Common myeloid progenitor, CD34-positive (primary cell): ENCODE results near the gene RHEBL1.
"Not testable (repeated sequence)": the region's sequence is repeated elsewhere in the genome, so short reads cannot be mapped to it uniquely, and the experiment has no call there.

Experiments used
- CTCF ChIA-PET: fragments of 350-600 bp; sonication (Branson Sonifier 250); formaldehyde crosslinking; loops from one replicate; lab custom pipeline; 2021; ENCODE audit warnings: antibody characterized with exemption; lab: Charles Lee
- POLR2A ChIA-PET: fragments of 350-600 bp; sonication (Branson Sonifier 250); formaldehyde crosslinking; loops from one replicate; lab custom pipeline; 2021; ENCODE audit warnings: antibody characterized with exemption; lab: Charles Lee
- DNase-seq, 3 donors: peaks; one replicate each; pipeline versions ENCODE4 v3.0.0 to v3.0.0-alpha.2; 2013
- H3K27ac ChIP-seq, 2 experiments: 1 replicate in 1 of 2; 2 replicates in 1 of 2; pipeline ENCODE4 v1.7.0; 2013; ENCODE audit warnings: inconsistent platforms in 2 of 2, low read length in 2 of 2, mild to moderate bottlenecking in 2 of 2, low read depth in 1 of 2, moderate library complexity in 1 of 2; ENCODE audit not compliant: severe bottlenecking in 2 of 2, insufficient read depth in 1 of 2, poor library complexity in 1 of 2
- H3K27me3 ChIP-seq, 5 experiments: replicated peaks in 2 of 5; 1 replicate in 3 of 5; 2 replicates in 2 of 5; pipeline versions ENCODE4 v1.6.1 to v1.7.0; 2013; ENCODE audit warnings: low read length in 4 of 5, mild to moderate bottlenecking in 2 of 5, moderate library complexity in 2 of 5, inconsistent platforms in 1 of 5; ENCODE audit not compliant: insufficient read depth in 5 of 5, control insufficient read depth in 4 of 5
- H3K36me3 ChIP-seq, 4 experiments: 1 replicate in 2 of 4; 2 replicates in 2 of 4; pipeline versions ENCODE4 v1.6.1 to v1.7.0; 2013; ENCODE audit warnings: low read length in 3 of 4, control low read depth in 1 of 4, mild to moderate bottlenecking in 1 of 4; ENCODE audit not compliant: control insufficient read depth in 4 of 4, insufficient read depth in 4 of 4
- H3K4me1 ChIP-seq, 4 experiments: 1 replicate in 3 of 4; 2 replicates in 1 of 4; pipeline versions ENCODE4 v1.6.1 to v1.7.1; 2013; ENCODE audit warnings: low read length in 3 of 4, mild to moderate bottlenecking in 3 of 4, control low read depth in 1 of 4, inconsistent platforms in 1 of 4, moderate library complexity in 1 of 4; ENCODE audit not compliant: control insufficient read depth in 4 of 4, insufficient read depth in 4 of 4; ENCODE audit errors: control extremely low read depth in 1 of 4
- H3K4me3 ChIP-seq, 7 experiments: 1 replicate in 4 of 7; 2 replicates in 3 of 7; pipeline versions ENCODE4 v1.5.1 to v1.7.0; 2013; ENCODE audit warnings: mild to moderate bottlenecking in 7 of 7, low read length in 6 of 7, moderate library complexity in 6 of 7, inconsistent platforms in 2 of 7, low read depth in 2 of 7, control low read depth in 1 of 7; ENCODE audit not compliant: insufficient read depth in 4 of 7, control insufficient read depth in 1 of 7; ENCODE audit errors: extremely low read depth in 1 of 7
- H3K9me3 ChIP-seq, 5 experiments: 1 replicate in 4 of 5; 2 replicates in 1 of 5; pipeline versions ENCODE4 v1.6.1 to v1.7.1; 2013; ENCODE audit warnings: low read length in 4 of 5, mild to moderate bottlenecking in 2 of 5, inconsistent platforms in 1 of 5, low read depth in 1 of 5, moderate library complexity in 1 of 5; ENCODE audit not compliant: control insufficient read depth in 4 of 5, insufficient read depth in 2 of 5; ENCODE audit errors: control extremely low read depth in 1 of 5
- WGBS: methylation state at CpG from one replicate; pipeline ENCODE4 v1.1.5; 2013; ENCODE audit not compliant: insufficient coverage; 5-methylcytosine and 5-hydroxymethylcytosine counted together

The RHEBL1 gene

DNA sequence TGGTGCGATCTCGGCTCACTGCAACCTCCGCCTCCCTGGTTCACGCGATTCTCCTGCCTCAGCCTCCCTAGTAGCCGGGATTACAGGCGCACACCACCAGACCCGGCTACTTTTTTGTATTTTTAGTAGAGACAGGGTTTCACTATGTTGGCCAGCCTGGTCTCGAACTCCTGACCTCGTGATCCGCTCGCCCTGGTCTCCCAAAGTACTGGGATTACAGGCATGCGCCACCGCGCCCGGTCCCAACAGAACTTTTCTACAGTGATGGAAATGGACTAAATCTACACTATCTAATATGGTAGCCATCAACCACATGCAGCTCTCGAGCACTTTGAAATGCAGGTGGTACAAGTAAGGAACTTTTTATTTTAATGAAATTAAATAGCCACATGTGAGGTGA lies 7.9 kb downstream of the RHEBL1 start:
- Histone ChIP-seq H3K4me3 (peak overlapping the region in 1 of 7 experiments; percentile 95), H3K4me1 (peaks cover 16 to 39% (median 33%) of the 10 kb centered on the region in 4 experiments), H3K36me3 (peaks cover 0 to 20% (median 0%) of the 10 kb centered on the region in 4 experiments)
- H3K27me3 ChIP-seq, H3K27ac ChIP-seq, DNase-seq, H3K9me3 ChIP-seq, POLR2A ChIA-PET: not testable (repeated sequence)
- WGBS: 98% methylated on average over 14 of the region's 17 CpGs
- CTCF ChIA-PET: interaction anchor here (1.2 to 15.0 kb wide), 4 partner anchors 20 to 68 kb away, joined by 3 to 326 read pairs (median 145); partner anchors contain the start of genes DHH and LMBR1L

- H3K27ac ChIP-seq: peak overlapping the region; percentile 95 to 99
- H3K27me3 ChIP-seq: no peaks in the 10 kb centered on the region
- 8% methylated on average over 14 of the region's 16 CpGs for WGBS
- H3K4me3 ChIP-seq: peak overlapping the region; percentile 89 to 98 (median 95)
- H3K4me1 ChIP-seq: peaks cover 23 to 47% (median 40%) of the 10 kb centered on the region in 4 experiments
- POLR2A ChIA-PET: no interaction called here
- H3K9me3 ChIP-seq: no peaks in the 10 kb centered on the region
- no peak for DNase-seq
- CTCF ChIA-PET: interaction anchor here (12.7 to 15.0 kb wide), 2 partner anchors 21 to 40 kb away, joined by 285 to 326 read pairs; partner anchors contain the start of genes DHH and LMBR1L
- peaks cover 0 to 15% (median 0%) of the 10 kb centered on the region in 4 experiments for H3K36me3 ChIP-seq
Measured at GRCh38 chr12:49061157-49061650, 8.6 kb downstream of the RHEBL1 start.

DNA sequence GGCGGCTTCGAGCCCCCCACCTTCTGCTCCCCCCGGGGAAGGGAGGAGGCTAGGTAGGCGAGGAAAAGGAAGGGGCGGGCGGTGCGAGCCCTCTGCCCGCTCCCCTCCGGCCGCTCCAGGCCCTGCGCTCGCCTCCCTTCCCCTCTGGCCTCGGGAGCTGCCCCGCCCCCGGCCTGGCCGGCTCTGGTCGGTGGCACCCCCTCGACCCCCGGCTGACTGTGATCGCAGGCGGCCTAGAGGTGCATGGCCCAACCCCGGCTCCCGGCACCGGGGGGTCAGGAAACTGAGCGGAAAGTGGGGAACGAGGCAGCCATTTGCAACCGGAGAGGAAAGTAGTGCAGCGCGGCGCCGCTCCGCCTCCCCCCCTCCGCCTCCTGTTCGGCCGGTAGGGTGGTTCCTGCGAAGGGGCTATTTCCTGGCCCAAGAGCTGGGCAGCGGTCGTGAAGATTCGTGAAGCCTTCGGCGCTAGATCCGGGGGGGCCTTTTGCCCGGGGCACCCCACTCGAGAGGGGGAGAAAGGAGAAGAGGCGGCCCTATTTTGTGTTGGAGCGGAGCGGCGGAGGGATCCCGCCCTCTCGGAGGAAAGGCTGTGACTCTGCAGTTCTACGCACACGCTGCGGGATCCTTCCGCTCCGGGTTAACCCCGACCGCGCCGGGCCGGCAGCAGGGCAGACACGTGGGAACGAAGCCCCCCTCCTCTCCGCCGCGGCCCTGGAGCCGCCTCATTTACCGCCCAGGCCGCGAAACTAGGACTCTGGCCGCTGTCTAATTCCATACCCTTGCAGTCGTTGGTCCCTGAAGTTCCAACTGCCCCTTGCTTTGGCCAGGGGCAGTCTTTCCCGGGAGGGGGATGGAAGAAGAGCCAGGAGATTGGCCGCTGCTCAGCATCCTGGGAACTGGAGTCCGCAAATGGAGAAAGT lies 9.3 kb downstream of the RHEBL1 start, which contains the start of gene KMT2D:
TSS of gene KMT2D (minus strand) at position 558 of the 920 bp plus-strand sequence. CDS start 5,470 bp downstream, outside the sequence.
- peak within 1 kb of the TSS; percentile 89 to 98 (median 95) for H3K4me3 ChIP-seq
- peaks cover 0 to 10% (median 0%) of the 10 kb centered on the region in 4 experiments for H3K36me3 ChIP-seq
- ChIA-PET CTCF (interaction anchor here (2.4 to 2.6 kb wide), 2 partner anchors 7 to 17 kb away, joined by 6 to 10 read pairs; no protein-coding TSS in a partner anchor), POLR2A (interaction anchor here (0.5 to 0.6 kb wide), 3 partner anchors 71 to 175 kb away, joined by 3 to 4 read pairs (median 4); no protein-coding TSS in a partner anchor)
- peak within 1 kb of the TSS; percentile 95 to 99 for H3K27ac ChIP-seq
- H3K4me1 ChIP-seq: peaks cover 29 to 54% (median 47%) of the 10 kb centered on the region in 4 experiments
- peak; percentile 97 to 99 (median 98) for DNase-seq
- H3K9me3 ChIP-seq: no peaks in the 10 kb centered on the region
- H3K27me3 ChIP-seq: no peaks in the 10 kb centered on the region
- WGBS: 0% methylated on average over 60 of the region's 74 CpGs

- no peaks in the 10 kb centered on the region for H3K27me3 ChIP-seq
- peak in 2 of 3 donors; percentile 26 to 46 for DNase-seq
- ChIA-PET POLR2A (interaction anchor here (0.6 to 1.0 kb wide), 2 partner anchors 140 to 176 kb away, joined by 3 to 4 read pairs; no protein-coding TSS in a partner anchor), CTCF (interaction anchor here (1.5 to 2.6 kb wide), 8 partner anchors 8 to 123 kb away, joined by 4 to 10 read pairs (median 5); no protein-coding TSS in a partner anchor)
- peaks cover 31 to 57% (median 51%) of the 10 kb centered on the region in 4 experiments for H3K4me1 ChIP-seq
- H3K36me3 ChIP-seq: peaks cover 0 to 11% (median 4%) of the 10 kb centered on the region in 4 experiments
- no peaks in the 10 kb centered on the region for H3K9me3 ChIP-seq
- WGBS: under 1% methylated on average over 49 of the region's 70 CpGs
- H3K4me3 ChIP-seq: peak overlapping the region; percentile 89 to 98 (median 95)
- H3K27ac ChIP-seq: peak overlapping the region; percentile 95 to 99
Measured at GRCh38 chr12:49059299-49060171, 10.2 kb downstream of the RHEBL1 start.

DNA sequence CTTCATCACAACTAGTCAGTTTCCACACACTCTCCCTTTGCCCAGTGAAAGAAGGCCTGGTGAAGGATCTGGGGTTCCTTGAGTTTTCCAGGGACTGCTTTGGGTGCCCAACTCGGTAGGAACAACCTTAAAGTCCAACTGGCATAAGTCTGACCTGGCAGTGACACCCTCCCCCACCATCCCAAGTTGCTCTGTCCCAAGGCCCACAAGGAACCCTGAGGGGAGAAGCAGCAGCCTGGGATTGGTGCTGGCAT lies 10.8 kb downstream of the RHEBL1 start:
- H3K36me3 ChIP-seq: peaks cover 0 to 17% (median 9%) of the 10 kb centered on the region in 4 experiments
- no peak for DNase-seq
- peak overlapping the region; percentile 95 to 99 for H3K27ac ChIP-seq
- no peaks in the 10 kb centered on the region for H3K27me3 ChIP-seq
- ChIA-PET POLR2A (interaction anchor here (0.6 to 1.0 kb wide), 4 partner anchors 11 to 176 kb away, joined by 3 to 4 read pairs (median 4); partner anchors contain the start of genes RHEBL1 and TUBA1B), CTCF (interaction anchor here (1.1 to 2.6 kb wide), 11 partner anchors 9 to 123 kb away, joined by 3 to 11 read pairs (median 5); no protein-coding TSS in a partner anchor)
- peak overlapping the region; percentile 89 to 98 (median 95) for H3K4me3 ChIP-seq
- WGBS: 0% methylated on average over 1 of the region's 1 CpG
- no peaks in the 10 kb centered on the region for H3K9me3 ChIP-seq
- H3K4me1 ChIP-seq: peaks cover 31 to 57% (median 51%) of the 10 kb centered on the region in 4 experiments
